Measurements from ENCODE around the gene UGP2.

- TF ChIP-seq CTCF (IDR thresholded peaks at IDR 0.05), result no peak
- no peak for TF ChIP-seq POLR2A (IDR thresholded peaks at IDR 0.05)
Measured at GRCh38 chr2:63878486-63878885, 36.8 kb downstream of the UGP2 start.

Data from transverse colon (tissue), 3 donors.